HG03439 (cell line): Measurements from ENCODE around the gene PLEKHG7.
"Not testable (repeated sequence)": the region's sequence is repeated elsewhere in the genome, so short reads cannot be mapped to it uniquely, and the experiment has no call there.

Experiments used
- ATAC-seq: cut with Tn5 transposase; IDR thresholded peaks from one replicate; pipeline ENCODE4 v1.9.1; 2021; ENCODE audit warnings: mild to moderate bottlenecking, moderate library complexity; ENCODE audit not compliant: unreplicated experiment

Gene PLEKHG7

GRCh38 chr12:92743026-92743425 lies 40.2 kb downstream of the PLEKHG7 start:
- no peak for ATAC-seq

DNA sequence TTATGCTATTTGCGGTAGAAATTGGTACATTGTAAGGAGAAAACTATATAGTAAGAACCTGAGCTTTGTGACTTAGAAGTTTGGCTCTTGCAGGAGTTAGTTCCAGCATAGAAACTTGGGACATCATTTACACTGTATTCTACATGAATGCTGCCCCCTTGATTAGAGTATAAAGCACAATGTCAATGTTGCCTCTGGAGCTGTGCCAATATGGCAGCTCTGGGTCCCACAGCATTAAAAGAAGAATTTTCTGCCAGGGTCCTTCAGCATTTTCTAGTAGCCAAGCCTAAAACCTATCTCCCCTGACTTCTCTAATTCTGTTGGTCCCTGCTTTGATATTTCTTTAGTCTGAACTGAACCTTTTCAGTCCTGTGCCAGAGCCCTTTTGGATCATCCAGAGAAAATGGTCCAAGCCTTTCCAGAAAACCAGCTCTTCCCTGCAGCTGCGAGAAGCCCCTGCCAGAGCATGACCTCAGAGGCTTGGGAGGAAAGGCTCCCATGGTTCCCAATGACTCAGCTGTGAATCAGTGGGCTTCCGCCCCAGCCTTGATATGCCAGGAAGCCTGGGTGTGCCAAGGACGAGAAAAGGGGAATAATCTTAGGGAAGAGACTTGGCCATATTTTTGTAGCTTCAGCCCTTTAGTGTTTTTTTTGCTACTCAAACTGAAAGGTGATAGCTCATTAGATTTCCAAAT lies 43.2 kb downstream of the PLEKHG7 start:
- ATAC-seq: no peak

DNA sequence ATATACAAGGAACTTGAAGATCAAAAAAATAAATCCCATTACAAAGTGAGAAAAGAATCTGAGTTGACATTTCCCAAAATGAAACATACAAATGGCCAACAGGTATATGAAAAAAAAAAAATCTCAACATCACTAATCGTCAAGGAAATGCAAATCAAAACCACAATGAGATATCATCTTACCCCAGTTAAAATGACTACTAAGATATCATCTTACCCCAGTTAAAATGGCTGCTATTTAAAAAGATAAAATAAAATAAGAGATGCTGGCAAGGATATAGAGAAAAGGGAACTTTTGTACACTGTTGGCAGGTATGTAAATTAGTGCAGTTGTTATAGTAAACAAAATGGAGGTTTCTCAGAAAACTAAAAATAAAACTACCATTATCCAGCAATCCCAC lies 44.4 kb downstream of the PLEKHG7 start:
- no peak for ATAC-seq

DNA sequence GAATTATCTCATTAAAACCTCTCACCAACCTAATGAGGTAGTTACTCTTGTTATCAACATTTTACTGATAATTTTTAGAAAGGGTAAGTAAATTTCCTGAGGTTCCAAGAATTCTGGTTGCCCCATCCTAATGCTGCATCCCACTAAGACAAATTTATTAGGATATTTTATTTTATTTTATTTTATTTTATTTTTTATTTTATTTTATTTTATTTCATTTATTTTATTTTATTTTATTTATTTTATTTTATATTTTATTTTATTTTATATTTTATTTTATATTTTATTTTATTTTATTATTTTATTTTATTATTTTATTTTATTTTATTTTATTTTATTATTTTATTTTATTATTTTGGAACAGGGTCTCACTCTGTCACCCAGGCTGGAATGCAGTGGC lies 46.9 kb downstream of the PLEKHG7 start:
- ATAC-seq: not testable (repeated sequence)

DNA sequence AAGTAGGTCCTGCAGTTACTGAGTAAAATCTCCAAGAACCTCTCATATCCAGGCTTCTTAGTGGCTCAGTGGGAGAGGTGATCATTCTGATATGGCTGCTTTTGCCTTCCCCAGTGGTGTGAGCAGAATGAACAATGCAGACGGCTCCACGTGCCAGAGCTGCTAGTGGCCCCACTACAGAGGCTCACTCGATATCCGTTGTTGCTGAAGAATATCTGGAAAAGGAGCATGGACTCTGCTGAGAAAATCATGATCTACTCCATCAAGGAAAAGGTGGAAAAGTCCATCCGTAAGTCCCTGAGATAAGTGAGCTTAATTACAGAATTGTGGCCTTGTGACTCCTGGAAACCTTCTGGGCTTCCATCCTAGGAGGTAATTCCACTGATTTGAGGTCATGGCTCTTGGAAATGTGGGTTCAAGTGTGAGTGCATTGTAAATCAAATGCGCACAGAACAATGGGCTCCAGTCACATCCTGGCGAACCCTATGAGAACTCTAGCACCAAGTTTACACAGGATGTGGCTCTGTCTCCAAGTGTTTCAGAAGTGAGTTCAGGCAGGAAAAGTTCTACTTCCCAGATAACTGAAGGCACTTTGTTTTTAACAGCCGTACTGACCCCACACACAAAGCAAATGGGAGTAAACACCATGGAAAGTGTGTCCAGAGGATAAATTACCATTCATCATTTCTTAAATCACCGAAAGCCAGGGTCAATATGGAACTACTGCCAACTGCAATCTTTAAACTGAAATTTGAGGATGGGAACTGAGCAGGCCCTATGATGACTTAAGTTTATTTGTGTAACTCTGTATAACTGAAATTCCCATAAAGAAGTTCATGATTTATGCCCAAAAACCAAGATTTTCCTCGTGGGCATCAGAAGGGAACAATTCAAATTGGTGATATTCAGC lies 51.4 kb downstream of the PLEKHG7 start:
- ATAC-seq: no peak

DNA sequence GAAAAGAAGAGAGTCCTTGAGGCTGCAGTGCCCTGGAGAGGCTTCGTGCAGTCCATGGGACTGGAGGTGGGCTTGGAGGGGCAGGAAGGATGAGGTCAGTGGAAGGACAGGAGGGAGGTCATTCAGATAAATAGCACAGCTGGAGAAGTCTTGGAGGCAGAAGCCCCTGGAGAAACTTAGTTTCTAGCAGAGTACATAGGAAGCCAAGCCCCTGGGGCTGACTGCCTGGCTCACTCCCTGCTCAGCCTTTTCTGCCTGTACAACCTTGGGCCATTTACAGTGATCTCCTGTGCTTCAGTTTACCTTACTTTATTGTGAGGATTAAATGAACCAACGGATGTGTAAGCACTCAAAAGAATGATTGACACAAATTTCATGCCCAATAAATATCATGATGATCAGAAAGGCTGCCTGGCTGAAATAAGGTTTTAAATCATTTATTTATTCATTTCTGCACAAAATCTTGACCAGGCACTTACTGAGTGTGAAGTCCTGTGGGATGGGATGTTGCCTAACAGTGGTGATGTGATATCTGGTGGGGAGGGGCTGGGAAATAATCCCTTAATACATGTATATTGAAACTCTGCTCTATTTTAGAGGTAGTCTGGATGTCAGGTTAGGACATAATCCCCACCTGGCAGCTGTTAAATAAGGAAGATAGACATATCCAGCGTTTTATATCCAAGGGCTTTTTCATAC lies 54.3 kb downstream of the PLEKHG7 start:
- no peak for ATAC-seq

- ATAC-seq: no peak
Observed at GRCh38 chr12:92757597-92758121, 54.9 kb downstream of the PLEKHG7 start.

DNA sequence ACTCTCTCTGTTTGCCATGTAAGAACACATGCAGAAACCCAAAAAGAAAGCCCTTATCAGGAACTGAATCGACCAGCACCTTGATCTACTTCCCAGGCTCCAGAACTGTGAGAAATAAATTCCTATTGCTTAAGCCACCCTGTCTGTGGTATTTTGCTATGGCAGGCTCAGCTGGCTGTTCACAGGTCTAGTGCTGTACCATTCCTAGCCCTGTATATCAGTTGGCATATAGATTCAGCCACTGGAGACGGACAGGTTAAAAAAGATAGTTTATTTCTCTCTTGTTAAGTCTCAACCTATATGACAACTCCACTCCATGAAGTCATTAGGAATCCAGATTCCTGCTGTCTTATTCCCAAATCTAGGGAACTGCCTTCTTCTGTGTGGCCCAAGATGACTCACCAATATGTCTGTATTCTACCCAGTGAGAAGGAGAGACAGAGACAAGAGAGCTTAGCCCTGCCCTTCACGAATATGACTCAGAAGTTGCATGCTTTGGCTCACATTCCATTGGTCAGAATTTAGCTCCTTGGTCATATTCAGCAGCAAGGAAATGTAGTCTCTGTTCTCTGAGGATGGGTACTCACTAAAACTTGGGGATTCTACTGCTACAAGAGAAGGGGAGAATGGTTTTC lies 57.0 kb downstream of the PLEKHG7 start:
- ATAC-seq: no peak

- no peak for ATAC-seq
Observed at GRCh38 chr12:92762773-92763172, 60.0 kb downstream of the PLEKHG7 start.

DNA sequence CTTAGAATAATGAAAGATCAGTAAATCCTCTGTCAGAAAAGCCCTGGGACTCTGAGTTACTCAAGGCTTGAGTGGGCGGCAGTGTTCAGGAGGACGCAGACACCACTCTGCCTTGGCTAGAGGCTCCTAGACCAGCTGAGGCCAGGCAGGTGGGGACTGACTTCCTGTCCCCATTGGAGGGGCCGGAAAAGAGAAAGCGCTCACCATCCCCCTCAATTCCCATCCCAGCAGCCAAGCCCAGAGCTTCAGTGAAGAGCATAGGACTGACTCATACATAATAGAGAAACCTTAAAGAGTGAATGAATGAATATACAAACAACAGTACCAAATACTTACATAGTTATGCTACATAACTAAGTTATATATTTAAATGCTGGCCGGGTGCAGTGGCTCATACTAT lies 62.0 kb downstream of the PLEKHG7 start:
- ATAC-seq: no peak

- ATAC-seq: no peak
Observed at GRCh38 chr12:92765871-92766270, 63.1 kb downstream of the PLEKHG7 start.

DNA sequence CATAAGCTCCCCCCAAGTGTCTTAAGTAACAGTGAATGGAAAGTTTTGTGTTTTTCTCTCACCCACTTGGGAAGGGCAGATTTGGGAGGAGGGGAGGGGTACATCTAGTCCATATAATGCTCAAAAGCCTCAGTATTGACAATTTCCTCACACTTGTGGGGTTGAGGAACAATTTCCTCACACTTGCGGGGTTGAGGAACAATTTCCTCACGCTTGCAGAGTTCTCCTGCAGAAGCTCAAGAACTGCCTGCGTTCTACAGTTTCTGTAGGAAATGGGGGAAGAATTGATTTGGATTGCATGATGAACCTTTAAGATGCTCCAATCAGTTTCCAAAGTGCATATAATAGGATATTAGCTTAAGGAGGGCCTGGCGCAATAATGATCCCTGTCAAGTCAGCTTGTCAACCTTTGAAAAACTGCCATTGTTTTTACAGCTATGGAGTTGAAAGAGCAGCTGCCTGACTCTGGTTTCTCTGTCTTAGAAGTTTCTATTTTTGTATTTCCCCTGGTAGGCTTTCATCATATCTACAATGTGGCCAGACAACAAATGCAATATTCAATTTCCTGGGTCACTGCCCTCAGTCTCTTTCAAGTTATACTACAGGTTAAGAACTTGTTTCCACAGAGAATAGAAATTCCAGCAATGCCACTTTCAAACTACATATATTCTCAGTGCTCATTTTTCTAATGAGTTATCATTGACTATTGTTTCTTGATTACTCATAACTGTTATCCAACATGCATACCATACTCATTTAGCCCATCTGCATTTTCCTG lies 66.5 kb downstream of the PLEKHG7 start:
- ATAC-seq: peak; percentile 78

GRCh38 chr12:92771001-92771400 lies 68.2 kb downstream of the PLEKHG7 start:
- ATAC-seq: no peak

DNA sequence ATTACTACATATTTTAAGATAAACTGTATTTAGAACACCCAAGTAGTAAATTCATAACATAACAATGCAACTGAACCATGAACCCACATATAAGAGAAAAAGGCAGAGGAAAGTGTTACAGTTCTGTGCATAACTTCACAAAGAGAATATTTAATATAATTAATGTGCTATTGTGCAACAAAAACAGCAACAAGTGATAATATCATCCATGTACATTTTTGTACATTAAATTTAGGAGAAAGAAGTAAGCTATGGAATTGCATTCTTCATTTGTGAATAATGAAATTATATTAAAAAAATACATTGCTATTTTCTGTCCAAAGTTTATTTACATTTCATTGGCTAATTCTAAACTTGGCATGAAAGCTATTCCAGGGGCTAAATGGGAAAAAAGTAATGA lies 72.6 kb downstream of the PLEKHG7 start:
- no peak for ATAC-seq

- no peak for ATAC-seq
Observed at GRCh38 chr12:92778525-92778924, 75.7 kb downstream of the PLEKHG7 start.

DNA sequence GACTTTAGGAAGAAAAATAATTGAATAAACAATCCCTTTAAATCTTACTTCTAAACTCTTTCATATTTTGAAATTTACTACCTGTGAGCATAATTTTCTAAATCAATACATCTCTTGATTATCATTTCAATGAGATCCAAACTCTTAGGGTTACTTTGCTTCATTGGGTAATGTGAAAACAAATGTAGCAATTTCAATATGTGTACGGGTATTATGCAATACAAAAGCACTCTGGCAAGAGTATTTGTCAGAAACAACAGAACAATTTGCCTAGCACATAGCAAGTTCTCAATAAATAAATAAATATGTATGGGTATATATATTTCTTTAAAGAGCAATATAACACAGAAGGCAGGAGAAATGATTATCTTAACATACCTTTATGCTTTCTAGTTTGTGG lies 77.1 kb downstream of the PLEKHG7 start:
- ATAC-seq: no peak

DNA sequence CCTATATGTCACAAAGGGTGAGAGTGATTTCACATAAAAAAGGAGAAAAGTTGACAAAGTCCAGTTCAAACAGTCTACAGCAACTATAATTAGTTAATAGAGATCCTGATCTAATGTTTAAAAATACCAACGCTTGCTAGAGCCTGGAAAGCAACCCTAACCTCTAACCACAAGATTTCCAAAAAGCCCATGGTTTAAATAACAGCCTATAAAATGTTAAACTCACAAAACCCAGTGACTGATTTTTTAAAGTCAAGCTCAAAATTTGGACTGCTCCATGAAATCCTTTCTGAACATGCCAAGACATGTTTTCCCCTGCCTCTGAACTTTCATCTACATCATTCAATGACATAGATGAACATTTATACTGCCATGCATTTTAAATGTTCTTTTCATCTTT lies 81.6 kb downstream of the PLEKHG7 start:
- ATAC-seq: no peak

DNA sequence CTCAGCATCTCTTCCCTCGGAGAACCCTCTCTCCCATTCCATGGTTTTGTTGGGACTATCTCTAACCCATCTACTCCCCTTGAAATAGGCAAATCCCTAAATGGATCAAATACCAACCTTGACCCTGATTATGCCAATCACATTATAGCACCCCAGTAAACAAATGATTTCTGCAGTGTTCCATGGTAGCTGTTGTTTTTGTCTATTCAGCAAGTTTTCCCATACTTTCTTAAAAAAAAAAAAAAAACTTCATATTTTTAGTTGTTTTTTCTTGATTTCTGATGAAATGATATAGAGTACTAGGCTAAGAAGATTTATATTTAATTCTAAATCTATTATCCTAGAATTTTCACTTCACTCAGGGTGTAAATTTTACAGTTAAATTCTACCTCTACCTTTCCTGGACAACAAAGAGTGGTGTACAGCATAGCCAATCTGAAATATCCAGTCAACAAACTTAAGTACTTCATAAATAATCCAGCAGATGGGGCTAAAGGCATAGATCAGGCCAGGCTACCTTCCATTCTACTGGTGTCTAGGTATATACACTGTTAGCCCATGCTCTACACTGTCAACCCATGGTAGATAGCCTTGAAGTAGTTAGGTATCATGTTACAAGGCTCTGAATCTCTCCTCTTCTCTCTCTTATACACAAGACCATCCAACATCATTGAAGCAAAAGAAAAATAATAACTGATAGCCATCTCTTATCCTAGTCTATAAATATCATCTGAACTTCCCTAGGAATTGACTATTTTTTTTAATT lies 82.2 kb downstream of the PLEKHG7 start:
- peak; percentile 96 for ATAC-seq

DNA sequence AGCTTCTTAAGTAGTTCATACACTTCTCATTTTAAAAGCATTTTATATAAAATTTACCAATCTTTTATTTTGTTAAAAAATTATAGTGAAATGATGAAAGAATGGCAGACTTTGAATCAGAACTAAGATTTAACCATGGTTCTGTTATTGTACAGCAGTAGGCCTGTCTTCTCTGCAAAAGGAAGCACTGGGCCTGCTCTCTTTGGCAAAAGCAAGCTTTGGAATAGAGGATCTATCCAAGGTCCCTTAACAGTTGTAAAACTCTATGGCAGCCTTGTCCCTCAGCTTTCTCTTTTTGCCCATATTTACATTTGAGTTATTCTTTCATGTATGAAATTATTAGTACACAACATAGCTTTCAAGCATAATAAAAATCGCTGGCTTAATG lies 82.8 kb downstream of the PLEKHG7 start:
- ATAC-seq: no peak
